GM13977 (cell line): ENCODE results near the gene PLEKHB1.

Source experiments
- DNase-seq: peaks from one replicate; pipeline ENCODE4 v3.0.0; 2012; ENCODE audit warnings: low spot score
- in situ Hi-C: fragments of 300-500 bp; cut with MboI; formaldehyde crosslinking; loops from one replicate; pipeline ENCODE4 v1.12.0; 2022; ENCODE audit warnings: low sequenced_read_pairs, low pct_unique_long_range_greater_than_20kb, mixed read lengths, inconsistent platforms; ENCODE audit not compliant: unreplicated experiment
- TF ChIP-seq, protein P1 (sequence below): IDR thresholded peaks from 2 replicates; pipeline ENCODE4 v1.5.1; 2012; ENCODE audit warnings: mild to moderate bottlenecking, control low read depth; ENCODE audit not compliant: insufficient read depth; ENCODE audit errors: extremely low read depth, missing control alignments

The PLEKHB1 gene

DNA sequence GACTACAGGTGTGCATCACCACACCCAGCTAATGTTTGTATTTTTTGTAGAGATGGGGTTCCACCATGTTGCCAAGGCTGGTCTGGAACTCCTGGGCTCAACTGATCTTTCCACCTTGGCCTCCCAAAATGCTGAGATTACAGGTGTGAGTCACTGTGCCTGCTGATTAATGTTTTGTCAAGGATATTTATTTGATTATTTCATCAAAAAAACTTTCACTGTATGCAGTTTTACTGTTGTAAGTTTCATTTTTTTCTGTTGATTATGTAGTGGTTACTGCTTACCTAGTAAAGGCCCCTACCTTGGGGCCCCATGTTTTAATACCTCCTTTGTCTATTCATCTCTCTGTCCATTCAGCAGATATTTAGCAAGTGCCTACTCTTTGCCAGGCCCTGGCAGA lies 31.8 kb upstream of the PLEKHB1 start:
- TF ChIP-seq, protein P1, sequence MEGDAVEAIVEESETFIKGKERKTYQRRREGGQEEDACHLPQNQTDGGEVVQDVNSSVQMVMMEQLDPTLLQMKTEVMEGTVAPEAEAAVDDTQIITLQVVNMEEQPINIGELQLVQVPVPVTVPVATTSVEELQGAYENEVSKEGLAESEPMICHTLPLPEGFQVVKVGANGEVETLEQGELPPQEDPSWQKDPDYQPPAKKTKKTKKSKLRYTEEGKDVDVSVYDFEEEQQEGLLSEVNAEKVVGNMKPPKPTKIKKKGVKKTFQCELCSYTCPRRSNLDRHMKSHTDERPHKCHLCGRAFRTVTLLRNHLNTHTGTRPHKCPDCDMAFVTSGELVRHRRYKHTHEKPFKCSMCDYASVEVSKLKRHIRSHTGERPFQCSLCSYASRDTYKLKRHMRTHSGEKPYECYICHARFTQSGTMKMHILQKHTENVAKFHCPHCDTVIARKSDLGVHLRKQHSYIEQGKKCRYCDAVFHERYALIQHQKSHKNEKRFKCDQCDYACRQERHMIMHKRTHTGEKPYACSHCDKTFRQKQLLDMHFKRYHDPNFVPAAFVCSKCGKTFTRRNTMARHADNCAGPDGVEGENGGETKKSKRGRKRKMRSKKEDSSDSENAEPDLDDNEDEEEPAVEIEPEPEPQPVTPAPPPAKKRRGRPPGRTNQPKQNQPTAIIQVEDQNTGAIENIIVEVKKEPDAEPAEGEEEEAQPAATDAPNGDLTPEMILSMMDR: no peak
- in situ Hi-C loops: no loop called here
- DNase-seq: no peak

DNA sequence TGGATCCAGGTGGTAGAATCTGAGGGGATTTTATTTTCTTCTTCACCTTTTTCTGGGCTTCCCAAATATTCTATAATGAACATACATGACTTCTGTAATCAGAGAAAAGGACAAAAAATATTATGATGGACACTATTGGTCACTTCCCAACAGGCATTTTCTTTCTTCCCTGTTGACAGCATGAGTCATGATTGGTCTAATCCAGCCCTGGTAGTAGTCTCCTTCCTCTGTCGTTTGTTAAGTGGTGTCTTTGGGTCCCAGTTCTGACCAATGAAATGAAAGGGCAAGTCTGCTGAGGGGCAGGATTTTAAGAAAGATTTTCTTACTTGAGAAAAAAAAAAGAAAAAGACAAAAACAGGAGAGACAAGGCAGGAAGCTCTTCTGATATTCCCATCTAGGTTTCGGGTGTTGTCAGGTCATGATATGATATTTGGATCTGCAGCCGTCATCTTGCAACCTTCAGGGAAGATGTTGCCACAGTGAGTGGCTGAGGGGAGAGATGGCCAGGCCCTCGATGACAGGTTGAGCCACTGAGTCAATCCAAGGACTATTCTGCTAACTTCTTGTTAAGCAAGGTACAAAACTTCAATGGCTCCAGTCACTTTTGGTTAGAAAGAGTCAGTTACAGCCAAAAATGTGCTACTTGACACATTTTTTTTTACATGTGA lies 23.3 kb upstream of the PLEKHB1 start:
- in situ Hi-C loops: no loop called here
- TF ChIP-seq, protein P1: no peak
- DNase-seq: no peak

DNA sequence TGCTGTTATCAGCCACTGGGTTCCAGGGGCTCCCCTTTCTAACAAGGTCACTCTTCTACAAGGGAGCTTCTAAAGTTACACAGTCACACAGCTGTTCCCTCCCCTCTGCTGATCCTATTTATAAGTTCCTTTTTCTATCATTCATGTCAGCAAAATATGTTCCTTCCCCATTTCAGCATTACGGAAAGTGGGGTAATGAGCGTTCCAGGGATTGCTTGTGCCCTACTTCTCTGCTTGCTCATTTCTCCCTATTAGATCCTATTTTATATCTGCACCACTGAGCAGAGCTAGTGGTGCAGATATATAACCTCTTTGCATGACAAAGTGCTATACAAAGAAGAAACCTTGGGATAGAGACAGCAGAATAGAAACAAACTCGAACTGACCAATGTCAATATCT lies 22.7 kb upstream of the PLEKHB1 start:
- no peak for DNase-seq
- TF ChIP-seq, protein P1: no peak
- in situ Hi-C loops: no loop called here

DNA sequence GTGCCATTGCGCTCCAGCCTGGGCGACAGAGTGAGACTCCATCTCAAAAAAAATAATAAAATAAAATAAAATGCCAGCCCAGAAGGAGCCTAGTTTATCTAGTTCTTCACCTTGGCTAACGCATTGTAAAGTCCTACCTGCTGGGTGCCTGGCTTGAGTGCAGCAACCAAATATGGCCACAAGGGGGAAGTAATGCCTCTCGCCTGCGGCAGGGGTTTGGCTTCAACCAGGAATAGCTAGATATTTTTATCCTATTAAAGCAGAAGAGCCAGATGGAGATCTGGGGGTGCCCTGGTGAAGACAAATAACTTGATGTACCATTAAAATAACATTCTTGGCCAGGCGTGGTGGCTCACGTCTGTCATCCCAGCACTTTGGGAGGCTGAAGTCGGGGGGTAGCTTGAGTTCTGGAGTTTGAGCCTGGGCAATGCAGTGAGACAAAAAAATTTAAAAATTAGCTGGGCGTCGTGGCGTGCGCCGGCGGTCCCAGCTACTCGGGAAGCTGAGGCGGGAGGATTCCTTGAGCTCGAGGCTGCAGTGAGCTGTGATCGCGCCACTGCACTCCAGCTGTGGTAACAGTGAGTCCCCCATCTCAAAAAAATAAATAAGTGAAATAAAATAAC lies 20.6 kb upstream of the PLEKHB1 start:
- TF ChIP-seq, protein P1: peak; percentile 87
- in situ Hi-C loops: no loop called here
- DNase-seq: peak; percentile 80

DNA sequence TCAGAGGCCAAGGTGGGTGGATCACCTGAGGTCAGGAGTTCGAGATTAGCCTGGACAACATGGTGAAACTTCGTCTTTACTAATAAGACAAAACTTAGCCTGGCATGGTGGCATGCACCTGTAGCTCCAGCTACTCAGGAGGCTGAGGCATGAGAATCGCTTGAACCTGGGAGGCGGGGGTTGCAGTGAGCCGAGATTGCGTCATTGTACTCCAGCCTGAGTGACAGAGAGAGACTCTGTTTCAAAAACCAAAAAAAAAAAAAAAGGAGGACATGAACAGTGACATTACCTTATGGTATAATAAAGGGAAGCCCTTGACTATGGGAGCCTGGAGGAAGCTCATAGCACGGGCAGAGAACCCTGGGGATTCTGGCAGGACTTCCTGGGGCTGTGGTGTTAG lies 16.5 kb upstream of the PLEKHB1 start:
- DNase-seq: no peak
- in situ Hi-C loops: no loop called here
- TF ChIP-seq, protein P1: no peak

DNA sequence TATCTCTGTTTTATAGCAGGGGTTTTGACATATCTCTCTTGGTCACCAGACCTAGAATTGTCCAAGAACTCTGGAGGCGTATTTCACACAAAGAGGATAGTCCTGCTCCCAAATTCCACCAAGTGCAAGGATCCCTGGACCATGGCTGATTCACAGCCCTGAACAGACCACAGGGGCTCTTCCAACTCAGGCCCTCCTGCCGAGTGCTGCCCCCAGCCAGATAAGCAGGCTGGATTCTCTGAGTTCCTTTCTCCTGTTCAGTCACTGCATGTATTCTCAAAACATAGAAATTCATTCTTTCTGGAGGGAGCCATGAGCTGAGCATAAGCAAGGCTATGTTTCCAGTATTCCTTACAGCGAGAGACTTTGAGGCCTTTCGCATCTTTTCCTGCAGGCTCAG lies 13.4 kb upstream of the PLEKHB1 start:
- TF ChIP-seq, protein P1: no peak
- in situ Hi-C loops: no loop called here
- DNase-seq: no peak
